Measurements from ENCODE around the gene CADM4.

DNA sequence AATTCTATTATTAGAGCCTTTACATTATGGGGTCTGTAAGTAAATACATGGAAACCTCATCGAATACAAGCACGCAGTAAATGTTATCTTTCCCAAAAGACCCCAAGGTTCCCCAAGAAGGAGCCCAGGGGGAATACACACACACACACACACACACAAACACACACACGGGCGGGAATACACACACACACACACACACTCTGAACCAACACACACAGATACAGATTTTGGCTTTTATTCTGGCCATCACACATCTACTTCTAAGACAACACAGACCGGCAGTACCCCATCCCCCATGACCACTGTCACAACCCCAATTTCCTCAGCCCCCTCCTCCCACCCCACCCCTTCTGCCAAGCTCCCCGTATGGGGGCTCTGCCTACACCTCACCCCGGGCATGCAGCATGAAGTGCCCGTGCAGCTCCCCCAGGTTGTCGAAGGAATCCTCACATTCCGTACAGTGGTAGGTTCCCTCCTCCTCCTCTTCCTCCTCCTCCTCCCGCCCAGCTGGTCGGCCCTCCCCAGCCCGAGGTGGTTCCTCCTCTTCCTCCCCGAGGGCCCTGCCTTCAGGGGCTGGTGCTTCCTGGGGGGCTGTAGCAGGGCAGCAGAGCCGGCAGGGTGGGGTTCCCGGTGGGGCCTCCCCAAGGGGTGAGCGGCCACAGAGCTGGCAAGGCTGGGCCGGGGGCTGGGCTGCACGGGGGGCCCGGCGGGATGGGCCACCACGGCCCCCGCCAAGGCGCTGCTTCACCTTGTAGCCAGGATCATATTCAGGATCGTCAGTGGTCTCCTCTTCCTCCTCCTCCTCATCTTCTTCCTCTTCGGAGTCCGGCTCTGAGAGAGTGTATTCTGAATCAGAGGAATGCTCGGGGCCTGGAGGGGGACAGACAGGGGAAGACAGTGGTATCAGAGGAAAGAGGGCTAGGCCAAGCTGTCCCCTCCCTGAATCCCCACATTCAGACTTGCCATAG, 32.1 kb downstream of the CADM4 start:
- TF ChIP-seq, protein P1, sequence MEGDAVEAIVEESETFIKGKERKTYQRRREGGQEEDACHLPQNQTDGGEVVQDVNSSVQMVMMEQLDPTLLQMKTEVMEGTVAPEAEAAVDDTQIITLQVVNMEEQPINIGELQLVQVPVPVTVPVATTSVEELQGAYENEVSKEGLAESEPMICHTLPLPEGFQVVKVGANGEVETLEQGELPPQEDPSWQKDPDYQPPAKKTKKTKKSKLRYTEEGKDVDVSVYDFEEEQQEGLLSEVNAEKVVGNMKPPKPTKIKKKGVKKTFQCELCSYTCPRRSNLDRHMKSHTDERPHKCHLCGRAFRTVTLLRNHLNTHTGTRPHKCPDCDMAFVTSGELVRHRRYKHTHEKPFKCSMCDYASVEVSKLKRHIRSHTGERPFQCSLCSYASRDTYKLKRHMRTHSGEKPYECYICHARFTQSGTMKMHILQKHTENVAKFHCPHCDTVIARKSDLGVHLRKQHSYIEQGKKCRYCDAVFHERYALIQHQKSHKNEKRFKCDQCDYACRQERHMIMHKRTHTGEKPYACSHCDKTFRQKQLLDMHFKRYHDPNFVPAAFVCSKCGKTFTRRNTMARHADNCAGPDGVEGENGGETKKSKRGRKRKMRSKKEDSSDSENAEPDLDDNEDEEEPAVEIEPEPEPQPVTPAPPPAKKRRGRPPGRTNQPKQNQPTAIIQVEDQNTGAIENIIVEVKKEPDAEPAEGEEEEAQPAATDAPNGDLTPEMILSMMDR (IDR thresholded peaks at IDR 0.05 in 4 of 5, conservative IDR thresholded peaks at IDR 0.05 in 1 of 5), result no peak
- no peak for TF ChIP-seq POLR2A (IDR thresholded peaks at IDR 0.05)

All from gastrocnemius medialis (tissue), 4 donors.